Glutamatergic neuron (in vitro differentiated cells): Measurements from ENCODE around the gene CUEDC1. TPM values are rescaled to one million over a fixed set of nuclear protein-coding genes. Genes with fewer than 3 reads are reported as not detected.

ENCODE experiments used
- DNase-seq: peaks from one replicate; pipeline ENCODE4 v3.0.0; 2022
- H3K27ac Mint-ChIP-seq: one replicate; pipeline ENCODE4 v1.8.0; 2020; ENCODE audit warnings: mild to moderate bottlenecking, mixed read lengths, inconsistent platforms; ENCODE audit not compliant: unreplicated experiment
- H3K27me3 Mint-ChIP-seq: one replicate; pipeline ENCODE4 v1.8.0; 2020; ENCODE audit warnings: mild to moderate bottlenecking, moderate library complexity, mixed read lengths, inconsistent platforms; ENCODE audit not compliant: unreplicated experiment
- H3K36me3 Mint-ChIP-seq: one replicate; pipeline ENCODE4 v1.8.0; 2020; ENCODE audit warnings: mild to moderate bottlenecking, mixed read lengths, inconsistent platforms; ENCODE audit not compliant: unreplicated experiment
- H3K4me1 Mint-ChIP-seq: one replicate; pipeline ENCODE4 v1.8.0; 2020; ENCODE audit warnings: mild to moderate bottlenecking, low read depth, mixed read lengths, inconsistent platforms; ENCODE audit not compliant: unreplicated experiment
- H3K4me3 Mint-ChIP-seq: one replicate; pipeline ENCODE4 v1.8.0; 2020; ENCODE audit warnings: mild to moderate bottlenecking, mixed read lengths, inconsistent platforms; ENCODE audit not compliant: unreplicated experiment
- H3K9me3 Mint-ChIP-seq: one replicate; pipeline ENCODE4 v1.8.0; 2020; ENCODE audit warnings: mild to moderate bottlenecking, moderate library complexity, mixed read lengths, inconsistent platforms; ENCODE audit not compliant: unreplicated experiment
- CTCF ChIP-seq: fragments of 200-600 bp; sonication (generic); IDR thresholded peaks from one replicate; pipeline ENCODE4 v1.5.0; 2021; ENCODE audit not compliant: partially characterized antibody, unreplicated experiment
- total RNA-seq: library from RNA; stranded (reverse); fragmentation: NEBNext Ultra II Directional; extraction: Animal tissue kit (Norgen Biotek cat#: 25700); gene quantifications from one replicate; pipeline ENCODE4 v1.2.1, GENCODE V29; 2021; ENCODE audit not compliant: unreplicated experiment

The CUEDC1 gene
- total RNA-seq, 1 donor from 2014 or later: 22.9 TPM

- no peak for TF ChIP-seq CTCF
- Mint-ChIP-seq H3K4me1 (peaks cover 24% of the 10 kb centered on the region), H3K9me3 (peaks cover 5% of the 10 kb centered on the region)
These were observed 34.1 kb downstream of the CUEDC1 start for GRCh38 chr17:57920916-57921703.

GRCh38 chr17:57919918-57920317, 35.3 kb downstream of the CUEDC1 start:
- peaks cover 29% of the 10 kb centered on the region for H3K4me1 Mint-ChIP-seq
- no peak overlapping the region for H3K27ac Mint-ChIP-seq

More at GRCh38 chr17:57920916-57921703, 34.1 kb downstream of the CUEDC1 start:
- H3K27me3 Mint-ChIP-seq: peaks cover 2% of the 10 kb centered on the region
- H3K27ac Mint-ChIP-seq: no peak overlapping the region
- H3K36me3 Mint-ChIP-seq: no peaks in the 10 kb centered on the region
- no peak for DNase-seq
- H3K4me3 Mint-ChIP-seq: no peak overlapping the region

DNA sequence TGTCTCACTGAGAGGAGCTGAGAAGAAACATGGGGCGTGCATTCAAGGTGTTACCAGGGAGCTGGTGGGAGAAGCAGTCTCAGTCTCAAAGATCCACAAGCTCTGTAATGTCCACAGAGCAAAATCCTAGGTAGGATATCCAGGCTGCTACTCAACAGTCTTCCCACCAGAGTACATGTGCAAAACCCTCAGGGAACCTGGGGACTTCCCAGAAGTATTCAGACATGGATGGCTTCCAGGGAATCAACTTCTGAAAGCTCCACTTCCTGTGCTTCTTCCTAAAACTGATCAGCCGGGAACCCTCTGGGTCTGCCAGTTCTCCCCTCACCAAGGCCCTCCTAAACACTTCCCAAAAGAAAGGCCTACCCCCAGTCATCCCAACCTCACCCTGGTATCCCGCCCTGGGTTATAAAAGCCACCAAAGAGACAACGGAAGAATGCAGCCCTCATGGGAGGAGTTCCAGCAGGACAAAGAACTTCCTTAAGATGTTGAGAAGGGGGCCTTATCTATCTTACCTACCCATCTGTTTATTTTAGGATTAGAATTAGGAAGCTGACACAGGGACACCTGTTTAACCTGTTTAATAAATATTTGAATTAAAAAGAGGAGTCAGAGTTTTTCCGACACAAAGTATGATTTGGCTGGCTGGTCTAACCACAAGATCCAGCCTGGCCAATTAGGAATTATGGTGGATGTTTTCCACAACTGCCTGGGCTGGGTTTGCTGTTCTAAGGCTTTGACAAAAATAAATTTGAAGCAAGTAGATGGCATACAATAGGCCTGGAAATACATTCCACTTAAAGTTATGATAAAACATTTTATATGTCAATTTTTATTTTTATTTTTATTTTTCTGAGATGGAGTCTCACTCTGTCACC, 37.0 kb downstream of the CUEDC1 start:
- TF ChIP-seq CTCF: no peak
- no peak for DNase-seq
- Mint-ChIP-seq H3K9me3 (peaks cover 1% of the 10 kb centered on the region), H3K4me3 (no peak overlapping the region), H3K36me3 (no peaks in the 10 kb centered on the region), H3K27me3 (peaks cover 5% of the 10 kb centered on the region), H3K27ac (no peak overlapping the region), H3K4me1 (peaks cover 39% of the 10 kb centered on the region)

More at GRCh38 chr17:57919918-57920317, 35.3 kb downstream of the CUEDC1 start:
- no peak for DNase-seq
- peaks cover 2% of the 10 kb centered on the region for H3K27me3 Mint-ChIP-seq
- no peaks in the 10 kb centered on the region for H3K36me3 Mint-ChIP-seq
- TF ChIP-seq CTCF: no peak
- no peak overlapping the region for H3K4me3 Mint-ChIP-seq
- peaks cover 3% of the 10 kb centered on the region for H3K9me3 Mint-ChIP-seq

DNA sequence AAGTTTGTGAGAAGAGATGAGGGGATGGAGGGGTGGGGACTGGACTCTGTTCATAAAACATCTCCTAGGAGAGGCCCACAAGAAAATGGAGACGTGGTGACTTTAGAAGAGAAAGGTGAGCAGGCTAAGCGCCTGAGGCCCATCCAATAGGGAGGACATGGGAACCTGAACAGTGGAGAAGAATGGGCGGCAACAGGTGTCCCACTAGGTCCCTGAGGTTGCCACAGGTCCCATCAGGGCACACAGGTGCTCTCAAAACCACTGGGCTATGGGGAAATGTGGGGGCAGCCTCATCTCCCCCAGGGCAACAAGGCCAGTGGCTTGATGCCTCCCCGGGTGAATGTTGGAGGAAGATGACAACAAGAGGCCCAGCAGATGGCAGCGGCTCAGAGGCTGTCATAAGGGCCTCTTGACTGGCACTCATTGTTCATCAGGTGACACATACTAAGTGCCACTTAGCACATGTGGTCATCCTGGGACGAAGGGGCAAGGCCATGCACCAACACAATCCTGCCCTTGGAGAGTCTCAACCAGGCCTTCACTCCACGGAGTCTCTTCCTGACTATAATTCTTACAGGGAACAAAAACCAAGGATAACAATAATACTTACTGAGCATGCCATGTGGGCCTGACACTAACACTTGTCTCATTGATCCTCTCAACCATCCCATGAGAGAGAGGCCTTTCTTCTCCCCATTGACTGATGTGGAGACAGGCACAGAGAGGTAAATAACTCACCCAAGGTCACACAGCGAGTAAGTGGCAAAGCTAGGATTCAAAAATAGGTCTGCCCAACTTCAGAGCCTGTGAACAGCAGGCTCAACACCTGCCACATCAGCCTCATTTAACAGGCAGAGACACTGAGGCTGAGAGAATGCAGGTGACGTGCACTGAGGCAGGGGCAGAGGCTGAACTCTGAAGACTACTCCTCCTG, 38.0 kb downstream of the CUEDC1 start:
- DNase-seq: no peak
- Mint-ChIP-seq H3K36me3 (no peaks in the 10 kb centered on the region), H3K27ac (no peak overlapping the region), H3K9me3 (peaks cover 1% of the 10 kb centered on the region), H3K27me3 (peaks cover 5% of the 10 kb centered on the region), H3K4me3 (no peak overlapping the region), H3K4me1 (peaks cover 43% of the 10 kb centered on the region)
- no peak for TF ChIP-seq CTCF
